ENCODE data around the gene GPANK1. TPM values are rescaled to one million over a fixed set of nuclear protein-coding genes. Genes with fewer than 3 reads are reported as not detected.

GPANK1 gene
- total and polyA plus RNA-seq, 10 donors: 12.4 to 21.3 (median 17.4) TPM

- peak overlapping the region in 2 of 8 donors; percentile 19 to 23 for H3K4me3 ChIP-seq
- intact Hi-C loops (cut with DNase I; ENCODE audit: low total_unique reads): no loop called here
Measured at GRCh38 chr6:31683591-31683990, 18.8 kb upstream of the GPANK1 start.

GRCh38 chr6:31681135-31681671, 16.4 kb upstream of the GPANK1 start:
- TF ChIP-seq CTCF (IDR thresholded peaks at IDR 0.05 in 8 of 11, conservative IDR thresholded peaks at IDR 0.05 in 3 of 11) (peak in 1 of 11 experiments; percentile 7), POLR2A (IDR thresholded peaks at IDR 0.05) (no peak), POLR2AphosphoS5 (IDR thresholded peaks at IDR 0.05) (peak in 2 of 3 donors; percentile 69 to 74)
- WGBS, 5 donors: 0 to 2% (median 1%) methylated on average over 19 to 40 of the region's 40 CpGs
- Histone ChIP-seq H3K4me3 (peak overlapping the region; percentile 40 to 70 (median 48)), H3K9me3 (no peaks in the 10 kb centered on the region), H3K4me1 (peaks cover 7 to 47% (median 29%) of the 10 kb centered on the region in 6 donors), H3K36me3 (peaks cover 0 to 25% (median 12%) of the 10 kb centered on the region in 6 donors), H3K27ac (peak overlapping the region in 7 of 8 donors; percentile 56 to 80 (median 69)), H3K27me3 (replicated peaks in 1 of 7) (no peaks in the 10 kb centered on the region)
- peak; percentile 85 for DNase-seq
- intact Hi-C loops (cut with DNase I; ENCODE audit: low total_unique reads): no loop called here

More at GRCh38 chr6:31683591-31683990, 18.8 kb upstream of the GPANK1 start:
- peak overlapping the region in 2 of 8 donors; percentile 23 to 59 for H3K27ac ChIP-seq
- no peak for TF ChIP-seq POLR2A (IDR thresholded peaks at IDR 0.05)
- TF ChIP-seq POLR2AphosphoS5 (IDR thresholded peaks at IDR 0.05): no peak
- peaks cover 0 to 49% (median 35%) of the 10 kb centered on the region in 6 donors for H3K36me3 ChIP-seq
- no peaks in the 10 kb centered on the region for H3K27me3 ChIP-seq (replicated peaks in 1 of 7)
- peaks cover 7 to 41% (median 29%) of the 10 kb centered on the region in 6 donors for H3K4me1 ChIP-seq
- no peak for DNase-seq
- H3K9me3 ChIP-seq: no peaks in the 10 kb centered on the region
- 84 to 90% (median 88%) methylated on average over 13 of the region's 13 CpGs for WGBS, 5 donors

DNA sequence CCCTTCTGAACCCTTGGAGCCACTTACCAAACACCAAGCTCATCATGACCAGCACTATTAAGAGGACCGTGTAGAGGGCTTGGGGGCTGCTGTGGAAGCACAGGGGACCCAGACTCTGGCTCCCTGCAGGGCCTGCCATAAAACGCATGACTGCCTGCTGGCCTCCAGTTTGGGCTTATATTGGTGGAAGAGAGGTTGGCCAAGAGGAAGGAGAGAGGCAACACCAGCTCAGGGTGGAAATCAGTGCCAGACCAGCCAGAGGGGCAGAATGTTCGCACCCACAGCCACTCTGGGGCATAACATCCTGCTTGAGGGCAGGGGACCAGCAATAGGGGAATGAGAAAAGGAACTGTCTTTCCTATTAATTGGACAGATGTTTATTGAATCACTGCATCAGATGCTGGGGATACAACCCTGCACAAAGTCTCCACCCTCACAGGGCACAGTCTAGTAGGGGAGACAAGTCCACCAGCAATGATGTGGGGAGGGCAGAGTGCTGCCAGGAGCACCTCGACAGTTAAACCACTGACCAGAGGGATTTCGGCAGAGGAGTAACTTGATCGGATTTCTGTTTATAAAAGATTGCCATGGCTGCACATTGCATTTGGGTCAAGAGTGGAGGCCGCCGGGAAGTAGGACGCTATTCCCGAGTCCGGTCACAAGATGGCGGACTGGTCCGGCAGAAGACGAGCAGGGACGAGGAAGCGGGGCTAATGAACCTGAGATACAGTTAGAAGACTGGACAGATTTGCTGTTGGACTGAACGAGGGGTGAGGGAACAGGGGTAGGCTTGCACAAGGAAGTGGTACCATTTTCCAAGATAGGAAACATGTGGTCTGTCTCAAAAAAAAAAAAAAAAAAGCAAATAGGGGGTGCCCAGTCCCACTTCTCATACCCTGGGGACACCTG, 15.7 kb upstream of the GPANK1 start, which contains the start of gene LY6G5C:
Gene LY6G5C, minus strand, starts transcription at position 842 of the 909 bp plus-strand sequence. Its CDS starts 694 bp downstream, at position 148.
- Histone ChIP-seq H3K9me3 (no peaks in the 10 kb centered on the region), H3K27me3 (replicated peaks in 1 of 7) (no peaks in the 10 kb centered on the region), H3K27ac (peak within 1 kb of the TSS in 7 of 8 donors; percentile 56 to 80 (median 69)), H3K36me3 (peaks cover 0 to 19% (median 6%) of the 10 kb centered on the region in 6 donors), H3K4me3 (peak within 1 kb of the TSS; percentile 40 to 70 (median 48)), H3K4me1 (peaks cover 7 to 50% (median 29%) of the 10 kb centered on the region in 6 donors)
- intact Hi-C loops (cut with DNase I; ENCODE audit: low total_unique reads): no loop called here
- no peak for TF ChIP-seq POLR2A (IDR thresholded peaks at IDR 0.05)
- TF ChIP-seq POLR2AphosphoS5 (IDR thresholded peaks at IDR 0.05): peak in 2 of 3 donors; percentile 64 to 78
- TF ChIP-seq CTCF (IDR thresholded peaks at IDR 0.05 in 8 of 11, conservative IDR thresholded peaks at IDR 0.05 in 3 of 11): peak; percentile 59 to 89 (median 73)
- peak; percentile 93 for DNase-seq
- WGBS, 5 donors: 12 to 15% (median 14%) methylated on average over 17 of the region's 17 CpGs

DNA sequence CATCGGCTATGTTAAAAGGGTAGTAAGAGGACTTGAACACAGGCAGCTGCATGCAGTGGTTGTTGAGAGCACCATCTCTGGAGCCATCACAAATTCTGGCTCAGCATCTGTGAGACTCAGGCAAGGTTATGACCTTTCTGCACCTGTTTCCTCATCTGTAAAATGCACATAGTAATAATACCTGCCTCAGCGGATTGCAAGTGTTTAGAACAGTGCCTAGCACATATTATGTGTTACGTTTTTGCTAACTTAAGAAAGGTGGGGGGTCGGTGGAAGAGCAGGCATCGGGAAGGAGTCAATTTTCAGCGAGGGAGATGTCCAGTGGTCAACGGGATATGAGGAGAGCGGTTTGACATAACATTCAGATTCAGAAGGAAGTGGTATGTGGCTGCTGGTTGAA, 13.2 kb upstream of the GPANK1 start:
- peaks cover 7 to 41% (median 25%) of the 10 kb centered on the region in 6 donors for H3K4me1 ChIP-seq

More for the DNA sequence above, 13.2 kb upstream of the GPANK1 start:
- DNase-seq: no peak
- Histone ChIP-seq H3K27me3 (replicated peaks in 1 of 7) (no peaks in the 10 kb centered on the region), H3K27ac (no peak overlapping the region), H3K36me3 (peaks cover 0 to 26% (median 8%) of the 10 kb centered on the region in 6 donors), H3K9me3 (no peaks in the 10 kb centered on the region), H3K4me3 (no peak overlapping the region)
- TF ChIP-seq POLR2A (IDR thresholded peaks at IDR 0.05) (no peak), CTCF (IDR thresholded peaks at IDR 0.05 in 8 of 11, conservative IDR thresholded peaks at IDR 0.05 in 3 of 11) (no peak), POLR2AphosphoS5 (IDR thresholded peaks at IDR 0.05) (no peak)
- intact Hi-C loops (cut with DNase I; ENCODE audit: low total_unique reads): no loop called here
- WGBS, 5 donors: 66 to 77% (median 74%) methylated on average over 8 of the region's 8 CpGs

All from spleen (tissue), 11 donors.